ENCODE measurements around the gene HFM1. TPM values are rescaled to one million over a fixed set of nuclear protein-coding genes. Genes with fewer than 3 reads are reported as not detected.

HFM1 gene
- total RNA-seq, 1 donor from 2014 or later, result 0.32 TPM

- no peaks in the 10 kb centered on the region for H3K36me3 ChIP-seq
- no peaks in the 10 kb centered on the region for H3K9me3 ChIP-seq
- DNase-seq (ENCODE audit: low spot score in 2 of 2), result no peak
- H3K4me1 ChIP-seq, result no peaks in the 10 kb centered on the region
- H3K27me3 ChIP-seq, result no peaks in the 10 kb centered on the region
- no peak overlapping the region for H3K27ac ChIP-seq
- TF ChIP-seq CTCF (IDR thresholded peaks at IDR 0.05), result no peak
- intact Hi-C loops (cut with DNase I), result no loop called here
- H3K4me3 ChIP-seq, result no peak overlapping the region
These were observed 179.8 kb downstream of the HFM1 start for GRCh38 chr1:91224878-91225277.

- no peak for DNase-seq (ENCODE audit: low spot score in 2 of 2)
- no peaks in the 10 kb centered on the region for H3K9me3 ChIP-seq
- no peak overlapping the region for H3K4me3 ChIP-seq
- intact Hi-C loops (cut with DNase I), result no loop called here
- H3K27me3 ChIP-seq, result no peaks in the 10 kb centered on the region
- TF ChIP-seq CTCF (IDR thresholded peaks at IDR 0.05), result no peak
- no peaks in the 10 kb centered on the region for H3K4me1 ChIP-seq
- H3K27ac ChIP-seq, result no peak overlapping the region
- H3K36me3 ChIP-seq, result no peaks in the 10 kb centered on the region
These were observed 183.6 kb downstream of the HFM1 start for GRCh38 chr1:91221017-91221416.

GRCh38 chr1:91217911-91218310, 186.7 kb downstream of the HFM1 start:
- no peak overlapping the region for H3K27ac ChIP-seq
- H3K4me3 ChIP-seq, result no peak overlapping the region
- DNase-seq (ENCODE audit: low spot score in 2 of 2), result no peak
- H3K27me3 ChIP-seq, result no peaks in the 10 kb centered on the region
- H3K4me1 ChIP-seq, result no peaks in the 10 kb centered on the region
- H3K9me3 ChIP-seq, result no peaks in the 10 kb centered on the region
- no peaks in the 10 kb centered on the region for H3K36me3 ChIP-seq
- TF ChIP-seq CTCF (IDR thresholded peaks at IDR 0.05), result no peak
- intact Hi-C loops (cut with DNase I), result no loop called here

Other genes with a start within 250 kb of the HFM1 start
- 2.7 TPM for gene CDC7, start 96.0 kb upstream of the HFM1 start, total RNA-seq